22Rv1 (cell line): Measurements from ENCODE around the gene MZB1.

Source experiments
- ZFX ChIP-seq: fragments of 450-650 bp; IDR thresholded peaks from 2 replicates; pipeline ENCODE4 v1.6.1; 2017; ENCODE audit warnings: antibody characterized with exemption, borderline replicate concordance
- TF ChIP-seq, protein P1 (sequence below): fragments of 450-650 bp; IDR thresholded peaks from 2 replicates; pipeline ENCODE4 v1.5.1; 2017; ENCODE audit warnings: mild to moderate bottlenecking

DNA sequence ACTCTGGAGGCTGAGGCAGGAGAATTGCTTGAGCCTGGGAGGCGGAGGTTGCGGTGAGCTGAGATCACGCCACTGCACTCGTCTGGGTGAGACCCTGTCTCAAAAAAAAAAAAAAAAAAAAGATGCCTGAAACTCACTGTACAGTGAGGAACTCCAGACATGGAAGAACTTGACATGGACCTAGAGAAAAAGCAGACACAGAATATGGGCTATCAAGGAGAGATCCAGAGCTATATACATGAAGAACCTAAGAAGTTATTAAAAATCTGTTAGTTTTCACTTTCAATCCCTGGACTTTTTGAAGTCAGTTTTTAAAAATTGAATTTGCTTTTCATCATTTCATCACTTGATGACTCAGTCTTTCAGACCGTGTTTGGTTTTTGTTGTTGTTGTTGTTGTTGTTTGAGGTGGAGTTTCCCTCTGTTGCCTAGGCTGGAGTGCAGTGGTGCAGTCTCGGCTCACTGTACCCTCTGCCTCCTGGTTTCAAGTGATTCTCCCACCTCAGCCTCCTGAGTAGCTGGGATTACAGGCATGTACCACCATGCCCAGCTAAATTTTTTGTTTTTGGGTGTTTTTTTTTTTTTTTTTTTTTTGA, 27.8 kb downstream of the MZB1 start:
- TF ChIP-seq, protein P1, sequence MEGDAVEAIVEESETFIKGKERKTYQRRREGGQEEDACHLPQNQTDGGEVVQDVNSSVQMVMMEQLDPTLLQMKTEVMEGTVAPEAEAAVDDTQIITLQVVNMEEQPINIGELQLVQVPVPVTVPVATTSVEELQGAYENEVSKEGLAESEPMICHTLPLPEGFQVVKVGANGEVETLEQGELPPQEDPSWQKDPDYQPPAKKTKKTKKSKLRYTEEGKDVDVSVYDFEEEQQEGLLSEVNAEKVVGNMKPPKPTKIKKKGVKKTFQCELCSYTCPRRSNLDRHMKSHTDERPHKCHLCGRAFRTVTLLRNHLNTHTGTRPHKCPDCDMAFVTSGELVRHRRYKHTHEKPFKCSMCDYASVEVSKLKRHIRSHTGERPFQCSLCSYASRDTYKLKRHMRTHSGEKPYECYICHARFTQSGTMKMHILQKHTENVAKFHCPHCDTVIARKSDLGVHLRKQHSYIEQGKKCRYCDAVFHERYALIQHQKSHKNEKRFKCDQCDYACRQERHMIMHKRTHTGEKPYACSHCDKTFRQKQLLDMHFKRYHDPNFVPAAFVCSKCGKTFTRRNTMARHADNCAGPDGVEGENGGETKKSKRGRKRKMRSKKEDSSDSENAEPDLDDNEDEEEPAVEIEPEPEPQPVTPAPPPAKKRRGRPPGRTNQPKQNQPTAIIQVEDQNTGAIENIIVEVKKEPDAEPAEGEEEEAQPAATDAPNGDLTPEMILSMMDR, result no peak
- no peak for TF ChIP-seq ZFX
